ENCODE measurements around the gene DSN1.

- TF ChIP-seq POLR2AphosphoS5 (IDR thresholded peaks at IDR 0.05; ENCODE audit: insufficient read depth in 1 of 2, low read depth in 1 of 2) = no peak
- TF ChIP-seq CTCF (IDR thresholded peaks at IDR 0.05) = no peak
These were observed 44.6 kb upstream of the DSN1 start for GRCh38 chr20:36818185-36818584.

Measured in vagina (tissue), 2 donors.